ENCODE results near the gene STX8.

STX8 gene

GRCh38 chr17:9434642-9435057 is 141.0 kb downstream of the STX8 start:
- H3K4me1 ChIP-seq (ENCODE audit: control insufficient read depth, insufficient read depth, low read length), result no peaks in the 10 kb centered on the region
- no peak overlapping the region for H3K4me3 ChIP-seq (ENCODE audit: low read depth, low read length)
- H3K9me3 ChIP-seq (ENCODE audit: control insufficient read depth, insufficient read depth, low read depth, low read length), result no peaks in the 10 kb centered on the region
- H3K27ac ChIP-seq (ENCODE audit: extremely low read depth, low read depth, low read length), result no peak overlapping the region
- ChIA-PET POLR2A (no interaction called here), CTCF (no interaction called here)
- no peak for TF ChIP-seq ZNF530 (tag by site-specific recombination; IDR thresholded peaks at IDR 0.05; ENCODE audit: low read depth)
- no peak for TF ChIP-seq ZNF664 (tag by site-specific recombination; IDR thresholded peaks at IDR 0.05)
- TF ChIP-seq ZSCAN18 (tag by site-specific recombination; IDR thresholded peaks at IDR 0.05), result no peak
- TF ChIP-seq ZNF214 (tag by site-specific recombination; IDR thresholded peaks at IDR 0.05; ENCODE audit: borderline replicate concordance), result no peak
- TF ChIP-seq GLIS2 (tag by site-specific recombination; IDR thresholded peaks at IDR 0.05), result no peak
- TF ChIP-seq ZNF777 (tag by site-specific recombination; IDR thresholded peaks at IDR 0.05; ENCODE audit: borderline replicate concordance), result no peak
- TF ChIP-seq ZBTB6 (tag by site-specific recombination; IDR thresholded peaks at IDR 0.05), result no peak
- TF ChIP-seq ZNF561 (tag by site-specific recombination; IDR thresholded peaks at IDR 0.05; ENCODE audit: borderline replicate concordance), result no peak
- TF ChIP-seq ZNF18 (tag by site-specific recombination; IDR thresholded peaks at IDR 0.05), result no peak
- no peak for TF ChIP-seq MEIS1 (CRISPR knock-in tag; IDR thresholded peaks at IDR 0.05; ENCODE audit: borderline replicate concordance)
- no peak for TF ChIP-seq ZNF792 (tag by site-specific recombination; IDR thresholded peaks at IDR 0.05)
- TF ChIP-seq MYNN (tag by site-specific recombination; IDR thresholded peaks at IDR 0.05; ENCODE audit: borderline replicate concordance), result no peak
- TF ChIP-seq KLF9 (tag by site-specific recombination; IDR thresholded peaks at IDR 0.05; ENCODE audit: low read depth), result no peak
- no peak for TF ChIP-seq ZFP69B (tag by site-specific recombination; IDR thresholded peaks at IDR 0.05)
- TF ChIP-seq BCL11B (tag by site-specific recombination; IDR thresholded peaks at IDR 0.05; ENCODE audit: low read depth), result no peak
- no peak for TF ChIP-seq TCF7L2 (IDR thresholded peaks at IDR 0.05; ENCODE audit: borderline replicate concordance, low read depth, low read length)
- no peak for TF ChIP-seq SETDB1 (IDR thresholded peaks at IDR 0.05; ENCODE audit: insufficient read length, low read length)
- no peaks in the 10 kb centered on the region for H3K36me3 ChIP-seq (ENCODE audit: control insufficient read depth in 2 of 2, insufficient read depth in 1 of 2, low read length in 2 of 2)

- no peak overlapping the region for H3K4me3 ChIP-seq (ENCODE audit: low read depth, low read length)
- H3K9me3 ChIP-seq (ENCODE audit: control insufficient read depth, insufficient read depth, low read depth, low read length), result no peaks in the 10 kb centered on the region
- ChIA-PET CTCF (no interaction called here), POLR2A (no interaction called here)
- H3K27ac ChIP-seq (ENCODE audit: extremely low read depth, low read depth, low read length), result no peak overlapping the region
- TF ChIP-seq ZNF449 (tag by site-specific recombination; IDR thresholded peaks at IDR 0.05), result no peak
- TF ChIP-seq SCRT2 (tag by site-specific recombination; IDR thresholded peaks at IDR 0.05), result peak; percentile 39; the same call in 1 of the 2 replicates
- no peaks in the 10 kb centered on the region for H3K36me3 ChIP-seq (ENCODE audit: control insufficient read depth in 2 of 2, insufficient read depth in 1 of 2, low read length in 2 of 2)
- H3K4me1 ChIP-seq (ENCODE audit: control insufficient read depth, insufficient read depth, low read length), result no peaks in the 10 kb centered on the region
Observed at GRCh38 chr17:9432934-9433421, 142.6 kb downstream of the STX8 start.

Measured in HEK293 (cell line).